Measurements from ENCODE around the gene ABCA4.

DNA sequence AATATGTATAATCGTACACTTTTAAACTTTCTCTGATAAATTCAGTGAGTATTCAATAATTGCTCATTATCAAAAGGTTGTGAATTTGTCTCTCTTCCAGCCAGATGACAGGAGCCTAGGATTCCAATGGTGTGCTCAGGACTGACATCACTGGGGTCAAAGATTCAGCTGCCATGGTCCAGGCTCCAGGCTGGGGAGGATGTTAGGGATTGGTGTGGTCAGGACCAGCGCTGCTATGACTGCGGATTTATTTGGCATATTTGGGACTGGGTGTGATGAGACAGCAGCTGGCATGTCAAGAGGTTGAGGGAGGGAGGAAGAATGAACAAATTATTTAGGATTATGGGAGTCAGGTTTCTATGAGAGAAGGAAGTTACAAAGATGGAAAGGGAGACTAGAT, 48.2 kb upstream of the ABCA4 start:
- no peak for TF ChIP-seq EZH2 (IDR thresholded peaks at IDR 0.05; ENCODE audit: insufficient read depth, poor library complexity, severe bottlenecking)
- no peak for TF ChIP-seq EZH2phosphoT487 (IDR thresholded peaks at IDR 0.05; ENCODE audit: insufficient read depth, low read depth)
